GM18499 (cell line): ENCODE results near the gene IMPDH1.

Experiments used
- ATAC-seq: cut with Tn5 transposase; IDR thresholded peaks from one replicate; pipeline ENCODE4 v1.9.1; 2021; ENCODE audit warnings: moderate number of reproducible peaks; ENCODE audit not compliant: insufficient read depth, unreplicated experiment

IMPDH1 gene

GRCh38 chr7:128435327-128435686, 25.5 kb upstream of the IMPDH1 start:
- ATAC-seq = no peak

- ATAC-seq = no peak
Observed at GRCh38 chr7:128434413-128435326, 24.9 kb upstream of the IMPDH1 start.

- ATAC-seq = no peak
Observed at GRCh38 chr7:128431754-128432153, 22.0 kb upstream of the IMPDH1 start.

- no peak for ATAC-seq
Observed at GRCh38 chr7:128431221-128431620, 21.4 kb upstream of the IMPDH1 start.

- no peak for ATAC-seq
Observed at GRCh38 chr7:128430207-128430606, 20.4 kb upstream of the IMPDH1 start.

GRCh38 chr7:128427289-128427891, 17.6 kb upstream of the IMPDH1 start:
- ATAC-seq = no peak

- ATAC-seq = no peak
Observed at GRCh38 chr7:128425850-128426249, 16.1 kb upstream of the IMPDH1 start.

- no peak for ATAC-seq
Observed at GRCh38 chr7:128424686-128425275, 15.0 kb upstream of the IMPDH1 start.

- ATAC-seq = no peak
Observed at GRCh38 chr7:128422842-128423241, 13.1 kb upstream of the IMPDH1 start.

- ATAC-seq = no peak
Observed at GRCh38 chr7:128422037-128422436, 12.3 kb upstream of the IMPDH1 start.

- no peak for ATAC-seq
Observed at GRCh38 chr7:128421384-128421783, 11.6 kb upstream of the IMPDH1 start.

GRCh38 chr7:128420773-128421172, 11.0 kb upstream of the IMPDH1 start:
- no peak for ATAC-seq

- ATAC-seq = no peak
Observed at GRCh38 chr7:128419257-128419656, 9.5 kb upstream of the IMPDH1 start.

- ATAC-seq = no peak
Observed at GRCh38 chr7:128417071-128417470, 7.3 kb upstream of the IMPDH1 start.

GRCh38 chr7:128415217-128415785, 5.5 kb upstream of the IMPDH1 start:
- ATAC-seq = no peak

GRCh38 chr7:128410451-128410753, 620 bp upstream of the IMPDH1 start:
- no peak for ATAC-seq

- no peak for ATAC-seq
Observed at GRCh38 chr7:128408709-128409595, 830 bp downstream of the IMPDH1 start.

GRCh38 chr7:128407751-128408708, 1.8 kb downstream of the IMPDH1 start:
- no peak for ATAC-seq

GRCh38 chr7:128407233-128407589, 2.6 kb downstream of the IMPDH1 start:
- ATAC-seq = no peak
